Mesenchymal stem cell (in vitro differentiated cells and primary cell): ENCODE results near the gene UBC.
"Not testable (repeated sequence)": the region's sequence is repeated elsewhere in the genome, so short reads cannot be mapped to it uniquely, and the experiment has no call there.

Experiments used
- DNase-seq: peaks from one replicate; pipeline ENCODE4 v3.0.0-alpha.2; 2013
- H2AFZ ChIP-seq: one replicate; pipeline ENCODE4 v1.6.1; 2013; ENCODE audit warnings: low read depth, mild to moderate bottlenecking, control low read depth, inconsistent platforms, low read length, moderate library complexity
- H2AK5ac ChIP-seq: 2 replicates; pipeline ENCODE4 v1.6.1; 2013; ENCODE audit warnings: low read length, moderate library complexity, mild to moderate bottlenecking, inconsistent platforms; ENCODE audit not compliant: severe bottlenecking
- H2BK120ac ChIP-seq: one replicate; pipeline ENCODE4 v1.6.1; 2013; ENCODE audit warnings: low read depth, mild to moderate bottlenecking, inconsistent platforms, low read length, moderate library complexity
- H2BK12ac ChIP-seq, 2 experiments: one replicate each; pipeline ENCODE4 v1.6.1; 2013; ENCODE audit warnings: inconsistent platforms in 2 of 2, low read length in 2 of 2, mild to moderate bottlenecking in 2 of 2, moderate library complexity in 2 of 2, control low read depth in 1 of 2
- H2BK15ac ChIP-seq: one replicate; pipeline ENCODE4 v1.6.1; 2013; ENCODE audit warnings: mild to moderate bottlenecking, low read depth, inconsistent platforms; ENCODE audit not compliant: poor library complexity, severe bottlenecking
- H2BK5ac ChIP-seq: 2 replicates; pipeline ENCODE4 v1.6.1; 2013; ENCODE audit warnings: low read depth, mild to moderate bottlenecking, low read length, control low read depth, inconsistent platforms; ENCODE audit not compliant: poor library complexity, severe bottlenecking
- H3K14ac ChIP-seq, 2 experiments: one replicate each; pipeline ENCODE4 v1.6.1; 2013; ENCODE audit warnings: inconsistent platforms in 2 of 2, low read length in 2 of 2, control low read depth in 1 of 2, mild to moderate bottlenecking in 1 of 2, moderate library complexity in 1 of 2
- H3K18ac ChIP-seq, 2 experiments: one replicate each; pipeline ENCODE4 v1.6.1; 2013; ENCODE audit warnings: inconsistent platforms in 2 of 2, low read length in 2 of 2, control low read depth in 1 of 2, low read depth in 1 of 2, mild to moderate bottlenecking in 1 of 2
- H3K23ac ChIP-seq, 2 experiments: one replicate each; pipeline ENCODE4 v1.6.1; 2013; ENCODE audit warnings: inconsistent platforms in 2 of 2, low read length in 2 of 2, mild to moderate bottlenecking in 2 of 2, moderate library complexity in 2 of 2, control low read depth in 1 of 2
- H3K27ac ChIP-seq: 2 replicates; pipeline ENCODE4 v1.5.1; 2013; ENCODE audit warnings: mild to moderate bottlenecking, moderate library complexity, low read length, control low read depth, inconsistent platforms; ENCODE audit not compliant: poor library complexity, severe bottlenecking
- H3K27me3 ChIP-seq, 2 experiments: 2 replicates each; pipeline versions ENCODE4 v1.6.1 to v1.7.0; 2013; ENCODE audit warnings: low read length in 2 of 2, mild to moderate bottlenecking in 2 of 2, moderate library complexity in 2 of 2, control low read depth in 1 of 2, inconsistent platforms in 1 of 2; ENCODE audit not compliant: control insufficient read depth in 1 of 2, insufficient read depth in 1 of 2
- H3K36me3 ChIP-seq, 2 experiments: 2 replicates each; pipeline versions ENCODE4 v1.6.1 to v1.7.0; 2013; ENCODE audit warnings: low read length in 2 of 2, control low read depth in 1 of 2, inconsistent platforms in 1 of 2, low read depth in 1 of 2, mild to moderate bottlenecking in 1 of 2; ENCODE audit not compliant: insufficient read depth in 2 of 2, control insufficient read depth in 1 of 2
- H3K4ac ChIP-seq, 2 experiments: one replicate each; pipeline ENCODE4 v1.6.1; 2013; ENCODE audit warnings: inconsistent platforms in 2 of 2, low read length in 2 of 2, mild to moderate bottlenecking in 2 of 2, moderate library complexity in 2 of 2, control low read depth in 1 of 2, low read depth in 1 of 2
- H3K4me1 ChIP-seq: 2 replicates; pipeline ENCODE4 v1.6.1; 2013; ENCODE audit warnings: low read depth, low read length, control low read depth; ENCODE audit not compliant: control insufficient read depth, insufficient read depth
- H3K4me2 ChIP-seq: 2 replicates; pipeline ENCODE4 v1.6.1; 2013; ENCODE audit warnings: low read length, mild to moderate bottlenecking, inconsistent platforms; ENCODE audit not compliant: poor library complexity, severe bottlenecking
- H3K4me3 ChIP-seq, 2 experiments: 2 replicates each; pipeline versions ENCODE4 v1.5.1 to v1.7.0; 2013; ENCODE audit warnings: low read length in 2 of 2, mild to moderate bottlenecking in 2 of 2, control low read depth in 1 of 2, low read depth in 1 of 2; ENCODE audit not compliant: insufficient read depth in 1 of 2
- H3K79me1 ChIP-seq: replicated peaks from 2 replicates; pipeline ENCODE4 v1.6.1; 2013; ENCODE audit warnings: mild to moderate bottlenecking, control low read depth, low read length, inconsistent platforms; ENCODE audit not compliant: poor library complexity, severe bottlenecking
- H3K9ac ChIP-seq: 2 replicates; pipeline ENCODE4 v1.7.0; 2013; ENCODE audit warnings: mild to moderate bottlenecking, low read length, moderate library complexity
- H3K9me3 ChIP-seq: 2 replicates; pipeline ENCODE4 v1.7.0; 2013; ENCODE audit warnings: mild to moderate bottlenecking, low read length; ENCODE audit not compliant: control insufficient read depth
- H4K8ac ChIP-seq: one replicate; pipeline ENCODE4 v1.6.1; 2013; ENCODE audit warnings: inconsistent platforms, mild to moderate bottlenecking, low read length, moderate library complexity
- H4K91ac ChIP-seq: one replicate; pipeline ENCODE4 v1.6.1; 2013; ENCODE audit warnings: mild to moderate bottlenecking, low read length, inconsistent platforms
- WGBS: methylation state at CpG from one replicate; pipeline ENCODE4 v1.1.7; 2013; ENCODE audit warnings: mixed read lengths; 5-methylcytosine and 5-hydroxymethylcytosine counted together

The UBC gene

GRCh38 chr12:124913474-124914391 lies 717 bp downstream of the UBC start:
- peaks cover 17 to 36% of the 10 kb centered on the region in 2 experiments for H3K36me3 ChIP-seq
- H3K23ac ChIP-seq = peak overlapping the region in 1 of 2 experiments; percentile 98
- no peak overlapping the region for H2AFZ ChIP-seq
- H3K14ac ChIP-seq = peak overlapping the region in 1 of 2 experiments; percentile 99
- no peak for DNase-seq
- peak overlapping the region; percentile 8 for H3K4me2 ChIP-seq
- 9% methylated on average over 46 of the region's 46 CpGs for WGBS
- H2BK5ac ChIP-seq = peak overlapping the region; percentile 100
- H2BK120ac ChIP-seq = peak overlapping the region; percentile 81
- no peak overlapping the region for H2BK15ac ChIP-seq
- peak overlapping the region in 1 of 2 experiments; percentile 63 for H2BK12ac ChIP-seq
- H3K79me1 ChIP-seq = no peaks in the 10 kb centered on the region
- H3K4ac ChIP-seq = peak overlapping the region; percentile 55 to 79
- peak overlapping the region; percentile 100 for H3K9ac ChIP-seq
- H3K27ac ChIP-seq = peak overlapping the region; percentile 100
- H3K9me3 ChIP-seq = no peaks in the 10 kb centered on the region
- no peaks in the 10 kb centered on the region for H3K27me3 ChIP-seq
- peaks cover 10% of the 10 kb centered on the region for H3K4me1 ChIP-seq
- H3K18ac ChIP-seq = peak overlapping the region; percentile 88 to 93
- H3K4me3 ChIP-seq = peak overlapping the region; percentile 79 to 98
- H4K91ac ChIP-seq = peak overlapping the region; percentile 85
- H2AK5ac ChIP-seq = peak overlapping the region; percentile 33
- peak overlapping the region; percentile 89 for H4K8ac ChIP-seq

- 91% methylated on average over 17 of the region's 21 CpGs for WGBS
- not testable (repeated sequence) for H2BK5ac ChIP-seq
These were observed 1.7 kb downstream of the UBC start for GRCh38 chr12:124912529-124913287.

DNA sequence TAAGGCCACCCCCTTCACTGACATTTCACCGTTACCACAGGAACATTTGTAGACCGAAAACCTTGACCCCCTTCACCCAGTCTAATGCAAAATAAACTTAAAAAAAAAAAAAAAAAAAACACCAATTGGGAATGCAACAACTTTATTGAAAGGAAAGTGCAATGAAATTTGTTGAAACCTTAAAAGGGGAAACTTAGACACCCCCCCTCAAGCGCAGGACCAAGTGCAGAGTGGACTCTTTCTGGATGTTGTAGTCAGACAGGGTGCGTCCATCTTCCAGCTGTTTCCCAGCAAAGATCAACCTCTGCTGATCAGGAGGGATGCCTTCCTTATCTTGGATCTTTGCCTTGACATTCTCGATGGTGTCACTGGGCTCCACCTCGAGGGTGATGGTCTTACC lies 2.9 kb downstream of the UBC start:
- H4K91ac ChIP-seq, H3K14ac ChIP-seq, H4K8ac ChIP-seq, H3K27me3 ChIP-seq, H3K27ac ChIP-seq, H3K79me1 ChIP-seq, H2BK120ac ChIP-seq, H3K18ac ChIP-seq, H3K23ac ChIP-seq, H2BK15ac ChIP-seq, H3K9me3 ChIP-seq, H2BK12ac ChIP-seq, H3K4me1 ChIP-seq, H2AFZ ChIP-seq, H2AK5ac ChIP-seq, H3K4ac ChIP-seq, H2BK5ac ChIP-seq: not testable (repeated sequence)
- Histone ChIP-seq H3K36me3 (peaks cover 17 to 36% of the 10 kb centered on the region in 2 experiments), H3K4me3 (peak overlapping the region in 1 of 2 experiments; percentile 75), H3K4me2 (peak overlapping the region; percentile 62), H3K9ac (peak overlapping the region; percentile 87)
- 85% methylated on average over 2 of the region's 6 CpGs for WGBS
- peak; percentile 21 for DNase-seq

More at GRCh38 chr12:124912529-124913287, 1.7 kb downstream of the UBC start:
- not testable (repeated sequence) for H3K23ac ChIP-seq, H3K9me3 ChIP-seq, H3K18ac ChIP-seq, H4K8ac ChIP-seq, H3K4ac ChIP-seq, H2AK5ac ChIP-seq, H3K79me1 ChIP-seq, H3K4me1 ChIP-seq, H3K14ac ChIP-seq, H2BK12ac ChIP-seq, H2AFZ ChIP-seq, H4K91ac ChIP-seq, DNase-seq, H2BK15ac ChIP-seq, H3K4me2 ChIP-seq, H3K27me3 ChIP-seq, H2BK120ac ChIP-seq, H3K27ac ChIP-seq
- Histone ChIP-seq H3K9ac (peak overlapping the region; percentile 100), H3K4me3 (peak overlapping the region in 1 of 2 experiments; percentile 98), H3K36me3 (peaks cover 17 to 36% of the 10 kb centered on the region in 2 experiments)
